GM18505 (cell line): Measurements from ENCODE around the gene GAS2L2.
"Not testable (repeated sequence)": the region's sequence is repeated elsewhere in the genome, so short reads cannot be mapped to it uniquely, and the experiment has no call there.

Source experiments
- ATAC-seq: cut with Tn5 transposase; IDR thresholded peaks from one replicate; pipeline ENCODE4 v1.9.1; 2021; ENCODE audit not compliant: unreplicated experiment
- POLR2A ChIP-seq: IDR thresholded peaks from 4 replicates; pipeline ENCODE4 v1.6.1; 2011; ENCODE audit warnings: borderline replicate concordance; ENCODE audit not compliant: insufficient read depth, insufficient read length; ENCODE audit errors: extremely low read depth

Gene GAS2L2

GRCh38 chr17:35717475-35717874 is 35.6 kb downstream of the GAS2L2 start:
- TF ChIP-seq POLR2A, result no peak
- no peak for ATAC-seq

- no peak for TF ChIP-seq POLR2A
- ATAC-seq, result no peak
These were observed 36.1 kb downstream of the GAS2L2 start for GRCh38 chr17:35716897-35717465.

- TF ChIP-seq POLR2A, result no peak
- no peak for ATAC-seq
These were observed 36.9 kb downstream of the GAS2L2 start for GRCh38 chr17:35716173-35716572.

- ATAC-seq, result no peak
These were observed 37.6 kb downstream of the GAS2L2 start for GRCh38 chr17:35715416-35715815.

GRCh38 chr17:35714988-35715387 is 38.1 kb downstream of the GAS2L2 start:
- TF ChIP-seq POLR2A, result no peak
- no peak for ATAC-seq

More at GRCh38 chr17:35715416-35715815, 37.6 kb downstream of the GAS2L2 start:
- no peak for TF ChIP-seq POLR2A

GRCh38 chr17:35713069-35713728 is 39.8 kb downstream of the GAS2L2 start:
- TF ChIP-seq POLR2A, result no peak
- no peak for ATAC-seq

GRCh38 chr17:35710950-35711349 is 42.1 kb downstream of the GAS2L2 start:
- no peak for ATAC-seq
- TF ChIP-seq POLR2A, result no peak

- no peak for TF ChIP-seq POLR2A
- no peak for ATAC-seq
These were observed 43.2 kb downstream of the GAS2L2 start for GRCh38 chr17:35709874-35710273.

- ATAC-seq, result no peak
- TF ChIP-seq POLR2A, result no peak
These were observed 44.1 kb downstream of the GAS2L2 start for GRCh38 chr17:35708951-35709350.

- ATAC-seq, result no peak
- TF ChIP-seq POLR2A, result no peak
These were observed 44.9 kb downstream of the GAS2L2 start for GRCh38 chr17:35708149-35708548.

- no peak for TF ChIP-seq POLR2A
- no peak for ATAC-seq
These were observed 47.3 kb downstream of the GAS2L2 start for GRCh38 chr17:35705705-35706104.

- TF ChIP-seq POLR2A, result no peak
- ATAC-seq, result no peak
These were observed 47.8 kb downstream of the GAS2L2 start for GRCh38 chr17:35705230-35705629.

- ATAC-seq, result not testable (repeated sequence)
These were observed 49.7 kb downstream of the GAS2L2 start for GRCh38 chr17:35703308-35703707.

- no peak for ATAC-seq
- no peak for TF ChIP-seq POLR2A
These were observed 51.5 kb downstream of the GAS2L2 start for GRCh38 chr17:35701491-35701890.

GRCh38 chr17:35700150-35700549 is 52.9 kb downstream of the GAS2L2 start:
- no peak for TF ChIP-seq POLR2A
- ATAC-seq, result no peak

- ATAC-seq, result no peak
- TF ChIP-seq POLR2A, result no peak
These were observed 54.2 kb downstream of the GAS2L2 start for GRCh38 chr17:35698800-35699199.

GRCh38 chr17:35695613-35696012 is 57.4 kb downstream of the GAS2L2 start:
- TF ChIP-seq POLR2A, result no peak
- ATAC-seq, result no peak
